Chondrocyte (in vitro differentiated cells): Measurements from ENCODE around the gene BRD9. TPM values are rescaled to one million over a fixed set of nuclear protein-coding genes. Genes with fewer than 3 reads are reported as not detected.

ENCODE experiments used
- DNase-seq: peaks from one replicate; pipeline ENCODE4 v3.0.0; 2021; ENCODE audit warnings: mixed read lengths, low spot score
- H3K27ac Mint-ChIP-seq: one replicate; pipeline ENCODE4 v1.8.0; 2021; ENCODE audit warnings: mild to moderate bottlenecking, moderate library complexity, mixed read lengths; ENCODE audit not compliant: unreplicated experiment
- H3K27me3 Mint-ChIP-seq: 2 replicates; pipeline ENCODE4 v1.8.0; 2021; ENCODE audit warnings: low read depth, mixed read lengths
- H3K36me3 Mint-ChIP-seq: 2 replicates; pipeline ENCODE4 v1.8.0; 2021; ENCODE audit warnings: low read depth, mixed read lengths
- H3K4me1 Mint-ChIP-seq: 2 replicates; pipeline ENCODE4 v1.8.0; 2021; ENCODE audit warnings: low read depth, mild to moderate bottlenecking, mixed read lengths
- H3K4me3 Mint-ChIP-seq: one replicate; pipeline ENCODE4 v1.8.0; 2021; ENCODE audit warnings: mild to moderate bottlenecking, moderate library complexity, mixed read lengths; ENCODE audit not compliant: unreplicated experiment
- H3K9me3 Mint-ChIP-seq: 2 replicates; pipeline ENCODE4 v1.8.0; 2021; ENCODE audit warnings: low read depth, mixed read lengths
- CTCF ChIP-seq: fragments of 200-600 bp; sonication (generic); IDR thresholded peaks from 2 replicates; pipeline ENCODE4 v1.5.0; 2021; ENCODE audit warnings: antibody characterized with exemption, mild to moderate bottlenecking, moderate library complexity
- total RNA-seq: library from RNA; stranded (reverse); gene quantifications from 3 replicates; pipeline ENCODE4 v1.2.1, GENCODE V29; 2021

Gene BRD9
- total RNA-seq, 1 donor from 2014 or later = 26.5 TPM

DNA sequence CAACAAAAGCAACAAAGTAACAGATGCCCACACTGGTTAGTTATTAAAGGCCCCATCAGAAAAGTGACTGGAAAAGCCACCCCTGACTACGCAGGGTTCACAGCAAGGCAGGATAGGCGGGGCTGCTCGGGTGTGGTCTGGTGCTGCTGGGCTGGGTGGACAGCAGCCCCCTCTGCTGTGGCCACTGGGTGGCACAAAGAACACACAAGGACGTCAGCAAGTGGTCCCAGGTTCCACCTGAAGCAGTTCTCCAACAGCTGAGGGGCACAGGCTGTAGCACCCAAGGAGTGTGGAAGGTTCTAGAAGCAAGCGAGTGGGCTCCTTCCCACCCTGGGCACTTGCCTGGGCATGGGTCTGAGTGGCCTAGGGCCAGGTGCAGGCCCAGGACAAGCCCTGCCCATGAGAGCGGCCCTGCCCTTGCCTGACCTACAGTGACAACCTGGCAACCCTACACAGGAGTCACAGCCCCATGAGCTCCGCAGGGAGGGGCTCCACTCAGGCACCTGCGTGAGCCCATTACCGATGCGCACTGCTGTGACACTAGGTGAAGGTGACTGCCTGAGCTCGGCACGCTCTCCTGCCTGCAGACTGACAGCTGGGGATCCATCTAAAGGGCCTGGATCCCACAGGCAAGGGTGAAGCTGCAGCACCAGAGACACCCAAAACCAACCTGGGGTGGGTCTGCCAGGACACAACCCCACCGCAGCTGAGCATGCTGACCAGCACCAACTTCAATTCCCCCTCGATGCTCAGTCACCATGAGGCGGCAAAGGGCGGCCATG, 8.1 kb downstream of the BRD9 start:
- peak; percentile 82 for DNase-seq
- H3K4me1 Mint-ChIP-seq = peaks cover 11% of the 10 kb centered on the region
- no peaks in the 10 kb centered on the region for H3K9me3 Mint-ChIP-seq
- H3K4me3 Mint-ChIP-seq = no peak overlapping the region
- no peaks in the 10 kb centered on the region for H3K27me3 Mint-ChIP-seq
- peaks cover 56% of the 10 kb centered on the region for H3K36me3 Mint-ChIP-seq
- TF ChIP-seq CTCF = peak; percentile 13
- no peak overlapping the region for H3K27ac Mint-ChIP-seq

DNA sequence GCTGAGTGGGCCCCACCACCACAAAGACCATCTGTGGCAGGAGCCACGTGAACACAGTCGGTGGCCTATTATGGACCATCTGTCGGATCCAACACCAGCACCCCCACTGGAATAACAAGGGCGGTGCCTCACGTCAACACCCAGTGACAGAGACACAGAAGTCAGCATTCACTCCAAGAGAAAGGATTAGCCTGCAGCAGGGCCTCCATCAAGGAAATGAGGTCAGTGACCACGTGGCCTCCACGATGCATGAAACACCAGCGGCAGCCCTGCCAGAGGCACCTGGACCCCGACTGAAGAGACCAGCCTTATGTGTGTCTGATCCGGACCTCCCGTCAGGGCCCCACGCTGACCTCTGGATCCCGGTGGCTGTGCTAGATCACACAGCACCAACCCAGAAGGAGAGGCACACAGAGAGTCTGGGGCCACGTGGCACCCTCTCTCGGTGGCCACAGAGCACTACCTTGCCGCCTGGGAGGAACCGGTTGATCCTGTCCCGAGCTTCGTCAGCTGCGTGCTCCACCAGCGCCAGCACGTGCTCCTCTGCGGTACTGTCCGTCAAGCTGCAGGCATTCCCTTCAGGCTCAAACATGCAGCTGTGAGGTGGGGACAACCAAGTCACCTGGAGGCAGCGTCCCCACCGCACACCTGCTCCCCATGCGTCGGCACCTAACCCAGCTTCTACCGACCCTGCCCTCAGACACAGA, 9.0 kb downstream of the BRD9 start:
- no peak overlapping the region for H3K27ac Mint-ChIP-seq
- no peaks in the 10 kb centered on the region for H3K9me3 Mint-ChIP-seq
- TF ChIP-seq CTCF = no peak
- no peak overlapping the region for H3K4me3 Mint-ChIP-seq
- peaks cover 7% of the 10 kb centered on the region for H3K4me1 Mint-ChIP-seq
- H3K36me3 Mint-ChIP-seq = peaks cover 56% of the 10 kb centered on the region
- H3K27me3 Mint-ChIP-seq = no peaks in the 10 kb centered on the region
- DNase-seq = peak; percentile 92

DNA sequence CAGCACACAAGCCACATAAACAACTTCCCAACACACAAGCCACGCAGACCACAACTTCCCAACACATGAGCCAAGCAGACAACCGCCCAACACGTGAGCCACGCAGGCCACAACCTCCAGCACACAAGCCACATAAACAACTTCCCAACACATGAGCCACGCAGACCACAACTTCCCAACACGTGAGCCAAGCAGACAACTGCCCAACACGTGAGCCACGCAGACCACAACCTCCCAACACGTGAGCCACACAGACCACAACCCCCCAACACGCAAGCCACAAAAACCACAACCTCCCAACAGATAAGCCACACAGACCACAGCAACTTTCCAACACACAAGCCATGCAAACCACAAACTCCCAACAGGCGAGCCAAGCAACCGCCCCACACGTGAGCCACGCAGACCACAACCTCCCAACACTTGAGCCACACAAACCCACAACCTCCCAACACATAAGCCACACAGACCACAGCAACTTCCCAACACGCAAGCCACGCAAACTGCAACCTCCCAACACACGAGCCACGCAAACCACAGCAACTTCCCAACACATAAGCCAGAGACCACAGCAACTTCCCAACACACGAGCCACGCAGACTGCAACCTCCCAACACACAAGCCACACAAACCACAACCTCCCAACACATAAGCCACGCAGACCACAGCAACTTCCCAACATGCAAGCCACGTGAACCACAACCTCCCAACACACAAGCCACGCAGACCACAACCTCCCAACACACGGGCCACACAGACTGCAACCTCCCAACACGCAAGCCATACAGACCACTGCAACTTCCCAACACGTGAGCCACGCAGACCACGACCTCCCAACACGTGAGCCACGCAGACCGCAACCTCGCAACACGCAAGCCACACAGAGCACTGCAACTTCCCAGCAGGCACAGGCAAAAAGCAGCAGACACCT, 10.1 kb downstream of the BRD9 start:
- no peak for DNase-seq
- Mint-ChIP-seq H3K4me3 (no peak overlapping the region), H3K4me1 (no peaks in the 10 kb centered on the region), H3K36me3 (peaks cover 56% of the 10 kb centered on the region), H3K27me3 (no peaks in the 10 kb centered on the region), H3K9me3 (no peaks in the 10 kb centered on the region), H3K27ac (peak overlapping the region; percentile 1)
- no peak for TF ChIP-seq CTCF

- DNase-seq = peak; percentile 75
- TF ChIP-seq CTCF = no peak
- Mint-ChIP-seq H3K4me1 (no peaks in the 10 kb centered on the region), H3K36me3 (peaks cover 48% of the 10 kb centered on the region), H3K27ac (no peak overlapping the region), H3K27me3 (no peaks in the 10 kb centered on the region), H3K4me3 (no peak overlapping the region), H3K9me3 (no peaks in the 10 kb centered on the region)
Measured at GRCh38 chr5:881551-881935, 11.1 kb downstream of the BRD9 start.
